Activated T-cell treated with anti-CD3 and anti-CD28 coated beads, Interleukin-2, amount 50 U/mL, for 24 hours (primary cell): ENCODE results near the gene ADAMTSL1.

Experiments
- DNase-seq: peaks from one replicate; pipeline ENCODE4 v3.0.0-alpha.2; 2020
- H3K27ac Mint-ChIP-seq: 2 replicates; pipeline ENCODE4 v1.8.0; 2020; ENCODE audit warnings: mild to moderate bottlenecking, mixed read lengths
- H3K27me3 Mint-ChIP-seq: 2 replicates; pipeline ENCODE4 v1.8.0; 2020; ENCODE audit warnings: mixed read lengths
- H3K36me3 Mint-ChIP-seq: 2 replicates; pipeline ENCODE4 v1.8.0; 2020; ENCODE audit warnings: low read depth, mixed read lengths
- H3K4me1 Mint-ChIP-seq: 2 replicates; pipeline ENCODE4 v1.8.0; 2020; ENCODE audit warnings: low read depth, mixed read lengths
- H3K4me3 Mint-ChIP-seq: 2 replicates; pipeline ENCODE4 v1.8.0; 2020; ENCODE audit warnings: mild to moderate bottlenecking, moderate library complexity, mixed read lengths
- H3K9me3 Mint-ChIP-seq: 2 replicates; pipeline ENCODE4 v1.8.0; 2020; ENCODE audit warnings: mixed read lengths

Gene ADAMTSL1

DNA sequence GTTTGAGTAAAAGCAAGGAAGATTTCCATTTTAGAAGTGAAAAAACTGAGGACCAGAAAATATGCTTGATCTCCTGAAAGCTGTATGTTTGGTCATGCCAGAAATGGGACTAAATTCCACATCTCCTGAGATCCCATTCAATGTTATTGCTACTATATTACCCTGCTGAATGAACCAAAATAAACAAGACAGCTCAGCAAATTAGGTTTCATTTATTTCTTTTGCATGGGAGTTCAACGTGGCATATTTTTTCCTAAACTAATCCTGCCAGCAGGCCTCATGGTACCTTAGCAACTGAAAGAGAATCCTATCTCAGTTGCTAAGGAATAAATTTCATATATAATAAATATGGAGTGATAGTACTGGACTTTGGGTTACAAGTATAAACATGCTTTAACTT lies 101.7 kb downstream of the ADAMTSL1 start:
- Mint-ChIP-seq H3K36me3 (no peaks in the 10 kb centered on the region), H3K4me3 (no peak overlapping the region)

GRCh38 chr9:18579536-18579935 lies 105.6 kb downstream of the ADAMTSL1 start:
- Mint-ChIP-seq H3K4me1 (no peaks in the 10 kb centered on the region), H3K9me3 (no peaks in the 10 kb centered on the region), H3K27ac (no peak overlapping the region), H3K27me3 (no peaks in the 10 kb centered on the region), H3K36me3 (no peaks in the 10 kb centered on the region), H3K4me3 (no peak overlapping the region)
- no peak for DNase-seq

More for the DNA sequence above, 101.7 kb downstream of the ADAMTSL1 start:
- no peak for DNase-seq
- Mint-ChIP-seq H3K4me1 (no peaks in the 10 kb centered on the region), H3K9me3 (no peaks in the 10 kb centered on the region), H3K27me3 (no peaks in the 10 kb centered on the region), H3K27ac (no peak overlapping the region)

DNA sequence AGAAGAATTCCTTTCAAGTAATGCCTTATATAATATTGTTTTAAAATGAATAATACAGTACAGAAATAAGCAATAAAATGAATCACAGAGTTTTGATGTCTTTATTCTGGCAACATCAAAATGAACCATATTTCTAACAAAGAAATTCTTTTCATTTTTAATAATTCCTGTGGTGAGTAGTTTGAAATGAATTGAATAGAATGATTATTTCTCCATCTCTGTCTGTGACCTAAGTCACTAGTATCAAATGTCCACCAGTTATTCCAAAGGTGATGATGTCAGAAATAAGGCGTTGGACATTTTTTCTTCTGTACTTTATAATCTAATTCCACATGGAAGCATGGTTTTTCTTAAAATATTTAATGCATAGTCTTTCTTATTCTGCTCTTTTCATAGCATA lies 106.2 kb downstream of the ADAMTSL1 start:
- no peaks in the 10 kb centered on the region for H3K9me3 Mint-ChIP-seq
- no peak overlapping the region for H3K27ac Mint-ChIP-seq
- no peaks in the 10 kb centered on the region for H3K36me3 Mint-ChIP-seq
- no peaks in the 10 kb centered on the region for H3K27me3 Mint-ChIP-seq
- DNase-seq, result no peak
- H3K4me3 Mint-ChIP-seq, result no peak overlapping the region
- no peaks in the 10 kb centered on the region for H3K4me1 Mint-ChIP-seq

DNA sequence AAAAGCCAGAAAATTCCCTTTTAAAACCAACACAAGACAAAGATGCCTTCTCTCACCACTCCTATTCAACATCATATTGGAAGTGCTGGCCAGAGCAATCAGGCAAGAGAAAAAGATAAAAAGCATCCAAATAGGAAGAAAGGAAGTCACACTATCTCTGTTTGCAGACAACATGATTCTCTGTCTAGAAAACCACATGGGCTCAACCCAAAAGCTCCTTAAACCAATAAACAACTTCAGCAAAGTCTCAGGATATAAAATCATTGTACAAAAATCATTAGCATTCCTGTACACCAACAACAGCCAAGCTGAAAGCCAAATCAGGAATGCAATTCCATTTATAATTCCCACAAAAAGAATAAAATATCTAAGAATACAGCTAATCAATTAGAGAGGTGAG lies 112.0 kb downstream of the ADAMTSL1 start:
- DNase-seq, result no peak
- Mint-ChIP-seq H3K27ac (no peak overlapping the region), H3K4me1 (no peaks in the 10 kb centered on the region), H3K9me3 (peaks cover 3% of the 10 kb centered on the region), H3K27me3 (no peaks in the 10 kb centered on the region), H3K36me3 (no peaks in the 10 kb centered on the region), H3K4me3 (no peak overlapping the region)

DNA sequence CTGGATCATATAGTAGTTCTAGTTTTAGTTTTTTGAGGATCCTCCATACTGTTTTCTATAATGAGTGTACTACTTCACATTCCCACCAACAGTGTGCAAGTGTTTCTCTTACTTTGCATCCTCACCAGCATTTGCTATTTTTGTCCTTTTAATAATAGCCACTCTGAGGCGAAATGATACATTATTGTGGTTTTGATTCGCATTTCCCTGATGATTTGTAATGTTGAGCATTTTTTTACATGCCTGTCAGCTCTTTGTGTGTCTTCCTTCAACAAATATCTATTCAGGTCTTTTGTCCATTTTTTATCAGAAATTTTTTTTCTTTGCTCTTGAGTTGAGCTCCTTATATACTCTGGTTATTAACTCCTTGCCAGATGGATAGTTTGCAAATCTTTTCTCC lies 114.0 kb downstream of the ADAMTSL1 start:
- Mint-ChIP-seq H3K36me3 (no peaks in the 10 kb centered on the region), H3K27me3 (no peaks in the 10 kb centered on the region), H3K9me3 (peaks cover 14% of the 10 kb centered on the region), H3K4me3 (no peak overlapping the region), H3K27ac (no peak overlapping the region), H3K4me1 (no peaks in the 10 kb centered on the region)
- DNase-seq, result no peak

GRCh38 chr9:18591261-18591660 lies 117.3 kb downstream of the ADAMTSL1 start:
- H3K27ac Mint-ChIP-seq, result no peak overlapping the region
- DNase-seq, result no peak
- H3K4me1 Mint-ChIP-seq, result no peaks in the 10 kb centered on the region
- H3K4me3 Mint-ChIP-seq, result no peak overlapping the region
- H3K27me3 Mint-ChIP-seq, result no peaks in the 10 kb centered on the region
- no peaks in the 10 kb centered on the region for H3K36me3 Mint-ChIP-seq
- H3K9me3 Mint-ChIP-seq, result peaks cover 17% of the 10 kb centered on the region

- Mint-ChIP-seq H3K36me3 (no peaks in the 10 kb centered on the region), H3K4me3 (no peak overlapping the region), H3K9me3 (peaks cover 17% of the 10 kb centered on the region), H3K27ac (no peak overlapping the region), H3K4me1 (no peaks in the 10 kb centered on the region), H3K27me3 (no peaks in the 10 kb centered on the region)
- DNase-seq, result no peak
Observed at GRCh38 chr9:18594837-18595236, 120.9 kb downstream of the ADAMTSL1 start.

DNA sequence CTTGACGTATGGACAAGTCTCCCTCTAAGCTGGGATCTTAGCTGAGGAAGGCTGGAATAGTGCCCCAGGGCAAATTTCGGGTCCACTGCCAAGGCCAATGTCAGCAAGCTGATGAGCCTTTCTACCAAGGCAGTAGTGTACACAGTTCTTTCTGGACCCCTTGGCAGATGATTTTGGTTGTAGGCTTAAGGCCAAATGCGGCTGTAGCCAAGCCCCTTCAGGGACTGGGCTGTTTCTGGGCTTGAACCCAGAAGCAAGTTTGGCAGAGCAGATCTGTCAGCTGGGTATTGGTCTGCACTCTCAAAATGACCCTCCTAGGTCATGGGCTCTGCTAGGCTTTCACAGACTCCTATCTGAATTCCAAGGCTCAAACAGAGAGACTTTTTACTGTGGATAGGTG lies 121.6 kb downstream of the ADAMTSL1 start:
- Mint-ChIP-seq H3K9me3 (peaks cover 16% of the 10 kb centered on the region), H3K36me3 (no peaks in the 10 kb centered on the region), H3K27ac (no peak overlapping the region), H3K4me1 (no peaks in the 10 kb centered on the region), H3K27me3 (no peaks in the 10 kb centered on the region), H3K4me3 (no peak overlapping the region)
- no peak for DNase-seq

DNA sequence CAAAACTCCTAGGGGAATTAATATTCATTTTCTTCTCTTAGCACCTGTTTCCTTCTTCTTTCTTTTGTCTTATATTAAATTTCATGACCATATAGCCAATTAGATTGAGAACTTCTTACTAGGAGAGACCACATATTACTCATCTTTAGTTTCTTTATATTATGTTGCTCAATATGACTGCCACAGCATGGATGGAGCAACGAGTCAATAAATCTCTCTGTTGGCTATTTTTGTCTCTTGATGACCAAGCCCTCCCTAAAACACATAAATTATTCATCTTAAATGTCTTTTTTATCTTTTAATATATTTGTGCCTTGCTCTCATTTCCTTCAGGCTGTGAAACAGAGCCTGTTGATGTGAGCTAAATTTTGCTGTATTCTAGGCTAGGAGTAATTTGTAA lies 123.0 kb downstream of the ADAMTSL1 start:
- Mint-ChIP-seq H3K4me1 (no peaks in the 10 kb centered on the region), H3K9me3 (peaks cover 6% of the 10 kb centered on the region), H3K27me3 (no peaks in the 10 kb centered on the region), H3K36me3 (no peaks in the 10 kb centered on the region), H3K27ac (no peak overlapping the region), H3K4me3 (no peak overlapping the region)
- no peak for DNase-seq

- Mint-ChIP-seq H3K4me3 (no peak overlapping the region), H3K27me3 (no peaks in the 10 kb centered on the region), H3K36me3 (no peaks in the 10 kb centered on the region), H3K27ac (no peak overlapping the region), H3K9me3 (peaks cover 4% of the 10 kb centered on the region), H3K4me1 (no peaks in the 10 kb centered on the region)
- no peak for DNase-seq
Observed at GRCh38 chr9:18598969-18599368, 125.0 kb downstream of the ADAMTSL1 start.

DNA sequence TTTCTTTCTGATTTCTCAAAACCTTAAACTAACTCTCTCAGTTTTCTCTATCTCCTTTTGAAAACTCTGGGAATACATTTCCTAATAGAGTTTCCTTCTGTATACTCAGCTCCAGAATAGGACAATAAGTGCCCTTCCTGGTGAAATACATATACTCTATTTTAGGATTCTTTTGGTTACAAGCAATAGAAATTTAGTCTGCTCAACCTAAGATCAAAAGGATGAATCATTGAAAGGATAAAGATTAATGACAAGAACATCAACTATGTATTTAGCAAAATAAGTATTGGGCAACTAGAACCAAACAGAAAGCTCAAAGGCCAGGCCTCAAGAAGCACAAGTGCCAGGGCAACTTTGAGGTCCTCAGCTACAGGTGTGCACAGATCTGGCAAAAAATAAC lies 127.1 kb downstream of the ADAMTSL1 start:
- H3K4me3 Mint-ChIP-seq, result no peak overlapping the region
- no peaks in the 10 kb centered on the region for H3K9me3 Mint-ChIP-seq
- no peaks in the 10 kb centered on the region for H3K27me3 Mint-ChIP-seq
- no peak overlapping the region for H3K27ac Mint-ChIP-seq
- no peaks in the 10 kb centered on the region for H3K36me3 Mint-ChIP-seq
- H3K4me1 Mint-ChIP-seq, result no peaks in the 10 kb centered on the region
- no peak for DNase-seq

- Mint-ChIP-seq H3K27ac (no peak overlapping the region), H3K36me3 (no peaks in the 10 kb centered on the region)
Observed at GRCh38 chr9:18601956-18602355, 128.0 kb downstream of the ADAMTSL1 start.

DNA sequence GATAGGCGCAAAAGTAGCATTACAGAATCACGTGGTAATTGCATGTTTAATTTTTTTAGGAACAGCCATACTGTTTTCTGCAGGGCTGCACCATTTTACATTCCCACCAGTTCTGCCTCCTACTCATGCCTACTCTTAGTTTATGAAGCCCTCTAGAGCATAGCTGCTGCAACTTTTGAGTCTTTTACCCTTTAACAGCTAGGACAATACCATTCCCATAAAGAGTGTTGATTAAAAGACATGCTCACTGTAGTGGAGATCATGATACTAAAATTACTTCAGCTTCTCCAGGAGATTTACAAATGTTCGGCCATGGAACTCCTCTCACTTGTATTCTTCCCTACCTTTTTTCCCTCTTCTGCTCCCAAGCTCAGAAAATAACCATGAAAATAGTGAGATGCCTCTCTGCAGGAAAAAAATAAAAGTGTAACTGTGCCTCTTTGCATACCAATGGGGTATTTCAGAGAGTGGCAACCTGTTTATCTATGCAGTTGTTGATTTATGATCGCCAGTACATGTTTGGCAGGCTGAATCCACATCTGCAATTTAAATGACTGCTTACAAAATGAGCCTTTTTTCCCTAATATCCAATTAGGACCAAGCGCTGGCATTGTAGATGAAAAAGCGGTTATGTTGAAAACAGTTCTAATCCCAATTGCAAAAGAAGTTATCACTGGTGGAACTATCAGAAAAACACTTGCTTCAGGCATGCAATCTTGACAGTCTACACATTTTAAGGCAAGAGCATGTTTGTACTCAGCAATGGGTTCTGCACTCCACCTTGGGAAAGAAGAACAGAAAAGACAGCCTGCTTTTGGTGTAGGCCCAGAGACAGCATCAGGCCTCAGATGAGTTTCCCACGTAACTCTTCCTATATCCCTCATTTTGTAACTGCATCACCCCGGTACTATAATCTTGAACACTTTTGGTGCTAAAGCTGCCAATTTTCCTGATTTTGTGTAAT lies 131.1 kb downstream of the ADAMTSL1 start:
- Mint-ChIP-seq H3K9me3 (no peaks in the 10 kb centered on the region), H3K4me1 (no peaks in the 10 kb centered on the region), H3K4me3 (no peak overlapping the region), H3K27me3 (no peaks in the 10 kb centered on the region), H3K27ac (no peak overlapping the region), H3K36me3 (no peaks in the 10 kb centered on the region)
- DNase-seq, result no peak

More at GRCh38 chr9:18601956-18602355, 128.0 kb downstream of the ADAMTSL1 start:
- H3K9me3 Mint-ChIP-seq, result no peaks in the 10 kb centered on the region
- no peaks in the 10 kb centered on the region for H3K4me1 Mint-ChIP-seq
- no peak for DNase-seq
- no peak overlapping the region for H3K4me3 Mint-ChIP-seq
- H3K27me3 Mint-ChIP-seq, result no peaks in the 10 kb centered on the region

GRCh38 chr9:18605766-18606180 lies 131.8 kb downstream of the ADAMTSL1 start:
- no peaks in the 10 kb centered on the region for H3K4me1 Mint-ChIP-seq
- no peaks in the 10 kb centered on the region for H3K36me3 Mint-ChIP-seq
- H3K9me3 Mint-ChIP-seq, result no peaks in the 10 kb centered on the region
- no peak overlapping the region for H3K27ac Mint-ChIP-seq
- no peak for DNase-seq
- no peaks in the 10 kb centered on the region for H3K27me3 Mint-ChIP-seq
- H3K4me3 Mint-ChIP-seq, result no peak overlapping the region

GRCh38 chr9:18606281-18606680 lies 132.3 kb downstream of the ADAMTSL1 start:
- DNase-seq, result no peak

More at GRCh38 chr9:18606281-18606680, 132.3 kb downstream of the ADAMTSL1 start:
- H3K4me3 Mint-ChIP-seq, result no peak overlapping the region
- no peaks in the 10 kb centered on the region for H3K4me1 Mint-ChIP-seq
- H3K27ac Mint-ChIP-seq, result no peak overlapping the region
- H3K9me3 Mint-ChIP-seq, result no peaks in the 10 kb centered on the region
- H3K27me3 Mint-ChIP-seq, result no peaks in the 10 kb centered on the region
- H3K36me3 Mint-ChIP-seq, result no peaks in the 10 kb centered on the region
